ENCODE measurements around the gene G6PC1.

DNA sequence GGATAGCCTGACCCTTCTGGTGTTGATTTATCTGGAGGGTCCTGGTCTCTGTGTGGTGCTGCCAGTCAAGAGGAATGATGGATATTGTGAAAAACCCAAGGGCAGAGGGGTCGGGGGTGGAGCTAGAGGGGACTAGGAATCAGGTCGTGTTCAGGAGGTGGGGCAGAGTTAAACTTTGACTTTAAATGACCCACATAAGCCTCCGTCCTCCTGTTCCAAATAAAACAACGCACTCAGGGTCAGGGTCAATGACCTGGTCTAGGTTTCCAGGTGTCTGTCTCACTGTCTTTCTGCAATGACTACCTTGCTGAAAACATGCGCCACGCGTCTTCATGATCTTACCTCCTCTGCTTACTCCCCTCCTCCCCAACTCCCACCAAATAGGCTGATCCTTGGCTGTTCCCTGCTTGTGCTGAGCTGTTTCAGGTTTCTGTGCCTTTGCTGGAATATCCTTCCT, 34.9 kb upstream of the G6PC1 start:
- TF ChIP-seq, protein P1, sequence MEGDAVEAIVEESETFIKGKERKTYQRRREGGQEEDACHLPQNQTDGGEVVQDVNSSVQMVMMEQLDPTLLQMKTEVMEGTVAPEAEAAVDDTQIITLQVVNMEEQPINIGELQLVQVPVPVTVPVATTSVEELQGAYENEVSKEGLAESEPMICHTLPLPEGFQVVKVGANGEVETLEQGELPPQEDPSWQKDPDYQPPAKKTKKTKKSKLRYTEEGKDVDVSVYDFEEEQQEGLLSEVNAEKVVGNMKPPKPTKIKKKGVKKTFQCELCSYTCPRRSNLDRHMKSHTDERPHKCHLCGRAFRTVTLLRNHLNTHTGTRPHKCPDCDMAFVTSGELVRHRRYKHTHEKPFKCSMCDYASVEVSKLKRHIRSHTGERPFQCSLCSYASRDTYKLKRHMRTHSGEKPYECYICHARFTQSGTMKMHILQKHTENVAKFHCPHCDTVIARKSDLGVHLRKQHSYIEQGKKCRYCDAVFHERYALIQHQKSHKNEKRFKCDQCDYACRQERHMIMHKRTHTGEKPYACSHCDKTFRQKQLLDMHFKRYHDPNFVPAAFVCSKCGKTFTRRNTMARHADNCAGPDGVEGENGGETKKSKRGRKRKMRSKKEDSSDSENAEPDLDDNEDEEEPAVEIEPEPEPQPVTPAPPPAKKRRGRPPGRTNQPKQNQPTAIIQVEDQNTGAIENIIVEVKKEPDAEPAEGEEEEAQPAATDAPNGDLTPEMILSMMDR (IDR thresholded peaks at IDR 0.05), result no peak
- TF ChIP-seq CREB1 (CRISPR knock-in tag; IDR thresholded peaks at IDR 0.05), result no peak
- no peak for TF ChIP-seq PRRX2 (CRISPR knock-in tag; IDR thresholded peaks at IDR 0.05)
- TF ChIP-seq, protein P2, sequence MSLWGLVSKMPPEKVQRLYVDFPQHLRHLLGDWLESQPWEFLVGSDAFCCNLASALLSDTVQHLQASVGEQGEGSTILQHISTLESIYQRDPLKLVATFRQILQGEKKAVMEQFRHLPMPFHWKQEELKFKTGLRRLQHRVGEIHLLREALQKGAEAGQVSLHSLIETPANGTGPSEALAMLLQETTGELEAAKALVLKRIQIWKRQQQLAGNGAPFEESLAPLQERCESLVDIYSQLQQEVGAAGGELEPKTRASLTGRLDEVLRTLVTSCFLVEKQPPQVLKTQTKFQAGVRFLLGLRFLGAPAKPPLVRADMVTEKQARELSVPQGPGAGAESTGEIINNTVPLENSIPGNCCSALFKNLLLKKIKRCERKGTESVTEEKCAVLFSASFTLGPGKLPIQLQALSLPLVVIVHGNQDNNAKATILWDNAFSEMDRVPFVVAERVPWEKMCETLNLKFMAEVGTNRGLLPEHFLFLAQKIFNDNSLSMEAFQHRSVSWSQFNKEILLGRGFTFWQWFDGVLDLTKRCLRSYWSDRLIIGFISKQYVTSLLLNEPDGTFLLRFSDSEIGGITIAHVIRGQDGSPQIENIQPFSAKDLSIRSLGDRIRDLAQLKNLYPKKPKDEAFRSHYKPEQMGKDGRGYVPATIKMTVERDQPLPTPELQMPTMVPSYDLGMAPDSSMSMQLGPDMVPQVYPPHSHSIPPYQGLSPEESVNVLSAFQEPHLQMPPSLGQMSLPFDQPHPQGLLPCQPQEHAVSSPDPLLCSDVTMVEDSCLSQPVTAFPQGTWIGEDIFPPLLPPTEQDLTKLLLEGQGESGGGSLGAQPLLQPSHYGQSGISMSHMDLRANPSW (CRISPR knock-in tag; conservative IDR thresholded peaks at IDR 0.05; ENCODE audit: low read depth), result no peak
- no peak for TF ChIP-seq MYBL2 (CRISPR knock-in tag; IDR thresholded peaks at IDR 0.05)
- no peak for TF ChIP-seq NFYB (CRISPR knock-in tag; conservative IDR thresholded peaks at IDR 0.05; ENCODE audit: low read depth)
- no peak for TF ChIP-seq OVOL2 (CRISPR knock-in tag; IDR thresholded peaks at IDR 0.05; ENCODE audit: borderline replicate concordance)
- TF ChIP-seq, protein P3, sequence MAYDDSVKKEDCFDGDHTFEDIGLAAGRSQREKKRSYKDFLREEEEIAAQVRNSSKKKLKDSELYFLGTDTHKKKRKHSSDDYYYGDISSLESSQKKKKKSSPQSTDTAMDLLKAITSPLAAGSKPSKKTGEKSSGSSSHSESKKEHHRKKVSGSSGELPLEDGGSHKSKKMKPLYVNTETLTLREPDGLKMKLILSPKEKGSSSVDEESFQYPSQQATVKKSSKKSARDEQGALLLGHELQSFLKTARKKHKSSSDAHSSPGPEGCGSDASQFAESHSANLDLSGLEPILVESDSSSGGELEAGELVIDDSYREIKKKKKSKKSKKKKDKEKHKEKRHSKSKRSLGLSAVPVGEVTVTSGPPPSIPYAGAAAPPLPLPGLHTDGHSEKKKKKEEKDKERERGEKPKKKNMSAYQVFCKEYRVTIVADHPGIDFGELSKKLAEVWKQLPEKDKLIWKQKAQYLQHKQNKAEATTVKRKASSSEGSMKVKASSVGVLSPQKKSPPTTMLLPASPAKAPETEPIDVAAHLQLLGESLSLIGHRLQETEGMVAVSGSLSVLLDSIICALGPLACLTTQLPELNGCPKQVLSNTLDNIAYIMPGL (CRISPR knock-in tag; IDR thresholded peaks at IDR 0.05), result no peak
- TF ChIP-seq NR3C1 (CRISPR knock-in tag; conservative IDR thresholded peaks at IDR 0.05; ENCODE audit: low read depth), result no peak
- no peak for TF ChIP-seq SMAD3 (CRISPR knock-in tag; IDR thresholded peaks at IDR 0.05; ENCODE audit: borderline replicate concordance)
